ENCODE results near the gene HIVEP2. TPM values are rescaled to one million over a fixed set of nuclear protein-coding genes. Genes with fewer than 3 reads are reported as not detected.
A peak's percentile ranks its signal among the peaks of the same experiment; 100 is the strongest.

HIVEP2 gene
- total and polyA plus RNA-seq, 12 donors = 5.4 to 27.6 (median 16.4) TPM

DNA sequence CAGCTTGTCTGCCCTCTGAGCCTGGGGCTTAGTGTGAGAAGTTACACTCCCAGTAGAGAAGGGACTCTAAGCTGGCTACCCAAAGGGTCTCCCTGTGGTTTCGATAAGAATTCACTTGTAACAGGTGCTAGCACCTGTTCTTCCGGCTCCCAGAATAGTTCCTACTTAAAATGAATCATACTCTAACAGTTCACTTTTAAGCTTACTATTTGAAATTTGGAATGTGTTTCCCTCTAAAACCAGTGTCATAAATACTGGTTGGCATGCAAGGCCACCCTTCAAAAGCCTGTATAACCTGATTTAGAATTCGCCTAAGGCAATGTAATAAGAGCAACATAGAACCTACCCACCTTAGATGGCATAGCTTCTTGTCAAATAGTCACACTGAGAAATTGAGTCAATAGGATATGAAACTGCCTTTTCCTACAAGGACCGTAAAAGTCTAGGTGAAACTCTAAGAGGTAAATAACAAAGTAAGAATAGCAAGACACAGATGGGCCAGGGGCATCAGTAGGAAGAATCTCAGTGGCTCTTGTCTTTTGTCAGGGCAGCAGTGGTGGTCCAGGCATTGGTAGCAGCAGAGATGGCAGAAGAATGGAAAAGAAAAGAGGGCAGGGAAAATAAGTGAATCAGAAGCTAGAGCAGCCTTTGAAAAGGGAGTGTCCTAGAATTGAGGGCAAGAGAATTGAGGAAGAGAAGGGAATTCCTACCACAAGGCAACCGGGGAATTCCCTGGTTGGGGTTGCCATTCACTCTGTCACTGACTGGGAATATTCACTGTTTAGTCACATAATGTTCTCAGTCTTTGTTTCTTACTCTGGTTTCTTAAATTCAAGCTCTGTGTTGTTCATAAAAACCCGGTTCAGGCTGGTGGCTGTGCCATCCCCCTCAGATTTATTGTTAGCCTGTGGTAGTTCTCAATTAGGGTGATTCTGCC lies 91.5 kb downstream of the HIVEP2 start:
- Histone ChIP-seq H3K4me3 (no peak overlapping the region), H3K27ac (no peak overlapping the region), H3K4me1 (replicated peaks in 1 of 2) (peaks cover 8 to 31% of the 10 kb centered on the region in 2 donors), H3K27me3 (no peaks in the 10 kb centered on the region), H3K36me3 (replicated peaks in 1 of 2) (no peaks in the 10 kb centered on the region), H3K9me3 (replicated peaks in 1 of 3) (no peaks in the 10 kb centered on the region)
- WGBS, 4 donors = 70 to 78% (median 73%) methylated on average over 6 of the region's 6 CpGs
- DNase-seq = no peak
- intact Hi-C loops (cut with DNase I) = no loop called here
- TF ChIP-seq, protein P1, sequence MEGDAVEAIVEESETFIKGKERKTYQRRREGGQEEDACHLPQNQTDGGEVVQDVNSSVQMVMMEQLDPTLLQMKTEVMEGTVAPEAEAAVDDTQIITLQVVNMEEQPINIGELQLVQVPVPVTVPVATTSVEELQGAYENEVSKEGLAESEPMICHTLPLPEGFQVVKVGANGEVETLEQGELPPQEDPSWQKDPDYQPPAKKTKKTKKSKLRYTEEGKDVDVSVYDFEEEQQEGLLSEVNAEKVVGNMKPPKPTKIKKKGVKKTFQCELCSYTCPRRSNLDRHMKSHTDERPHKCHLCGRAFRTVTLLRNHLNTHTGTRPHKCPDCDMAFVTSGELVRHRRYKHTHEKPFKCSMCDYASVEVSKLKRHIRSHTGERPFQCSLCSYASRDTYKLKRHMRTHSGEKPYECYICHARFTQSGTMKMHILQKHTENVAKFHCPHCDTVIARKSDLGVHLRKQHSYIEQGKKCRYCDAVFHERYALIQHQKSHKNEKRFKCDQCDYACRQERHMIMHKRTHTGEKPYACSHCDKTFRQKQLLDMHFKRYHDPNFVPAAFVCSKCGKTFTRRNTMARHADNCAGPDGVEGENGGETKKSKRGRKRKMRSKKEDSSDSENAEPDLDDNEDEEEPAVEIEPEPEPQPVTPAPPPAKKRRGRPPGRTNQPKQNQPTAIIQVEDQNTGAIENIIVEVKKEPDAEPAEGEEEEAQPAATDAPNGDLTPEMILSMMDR (IDR thresholded peaks at IDR 0.05) = no peak
- no peak for TF ChIP-seq POLR2A (IDR thresholded peaks at IDR 0.05)

DNA sequence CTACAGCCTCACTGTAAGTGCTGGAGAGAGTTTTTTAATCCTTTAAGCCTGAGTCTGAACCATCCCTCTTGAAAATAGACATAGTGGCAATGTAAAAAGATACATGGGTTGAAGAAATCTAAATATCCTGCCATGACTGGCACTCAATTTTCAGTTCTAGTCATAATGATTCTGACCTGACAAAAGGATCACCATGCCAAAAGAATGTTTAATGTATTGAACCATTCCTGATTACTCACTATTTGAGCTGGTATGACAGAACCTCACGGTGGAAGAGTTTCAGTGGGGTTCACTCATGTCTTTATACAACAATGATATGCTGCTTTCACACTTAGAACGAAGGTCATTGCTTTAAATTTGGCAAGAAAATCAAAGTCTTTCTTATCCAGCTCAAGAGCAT lies 93.4 kb downstream of the HIVEP2 start:
- no peaks in the 10 kb centered on the region for H3K9me3 ChIP-seq (replicated peaks in 1 of 3)
- DNase-seq = no peak
- H3K36me3 ChIP-seq (replicated peaks in 1 of 2) = no peaks in the 10 kb centered on the region
- intact Hi-C loops (cut with DNase I) = no loop called here
- H3K4me3 ChIP-seq = no peak overlapping the region
- H3K27me3 ChIP-seq = no peaks in the 10 kb centered on the region
- TF ChIP-seq, protein P1 (IDR thresholded peaks at IDR 0.05) = no peak
- no peak for TF ChIP-seq POLR2A (IDR thresholded peaks at IDR 0.05)
- WGBS, 4 donors = 22 to 37% (median 27%) methylated on average over 2 of the region's 2 CpGs
- peak overlapping the region in 1 of 5 donors; percentile 28 for H3K27ac ChIP-seq
- peaks cover 8 to 46% of the 10 kb centered on the region in 2 donors for H3K4me1 ChIP-seq (replicated peaks in 1 of 2)

DNA sequence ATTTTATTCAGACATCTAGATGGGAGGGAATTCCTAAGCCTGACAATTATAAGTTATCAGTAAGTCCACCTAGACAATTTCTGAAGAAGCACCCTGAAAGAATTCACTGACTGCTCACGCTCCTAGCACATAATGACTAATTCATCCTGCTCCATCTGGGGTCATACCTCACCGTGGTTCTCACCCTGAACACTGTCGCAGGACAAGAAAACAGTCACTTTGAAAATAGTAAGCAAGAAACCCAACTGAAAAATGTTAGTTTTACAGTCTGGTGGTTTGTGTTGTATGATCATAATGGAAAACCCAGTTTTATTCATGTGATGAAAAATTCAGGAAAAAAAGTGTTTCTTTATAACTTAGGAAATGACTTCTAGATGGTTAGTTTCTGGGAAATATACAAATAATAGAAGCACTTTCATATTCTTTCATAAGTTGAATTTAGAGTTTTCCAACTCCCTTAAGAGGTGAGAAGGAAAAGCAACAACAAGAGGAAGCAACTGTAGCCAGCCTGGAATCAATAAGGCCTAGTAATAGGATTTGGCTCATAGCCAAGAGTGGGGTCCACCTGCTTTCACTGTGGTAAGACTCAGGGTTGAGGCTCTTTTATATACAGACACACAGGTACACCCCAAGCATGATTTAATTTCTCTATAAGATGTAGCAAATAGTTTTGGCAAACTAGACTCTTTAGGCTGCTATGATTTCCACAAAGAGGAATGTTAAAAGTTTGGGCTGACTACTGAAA lies 94.1 kb downstream of the HIVEP2 start:
- H3K27ac ChIP-seq = no peak overlapping the region
- H3K4me3 ChIP-seq = no peak overlapping the region
- 38 to 63% (median 54%) methylated on average over 3 of the region's 3 CpGs for WGBS, 4 donors
- intact Hi-C loops (cut with DNase I) = no loop called here
- peaks cover 14 to 53% of the 10 kb centered on the region in 2 donors for H3K4me1 ChIP-seq (replicated peaks in 1 of 2)
- H3K36me3 ChIP-seq (replicated peaks in 1 of 2) = no peaks in the 10 kb centered on the region
- no peaks in the 10 kb centered on the region for H3K9me3 ChIP-seq (replicated peaks in 1 of 3)
- TF ChIP-seq, protein P1 (IDR thresholded peaks at IDR 0.05) = no peak
- TF ChIP-seq POLR2A (IDR thresholded peaks at IDR 0.05) = no peak
- DNase-seq = no peak
- H3K27me3 ChIP-seq = no peaks in the 10 kb centered on the region

DNA sequence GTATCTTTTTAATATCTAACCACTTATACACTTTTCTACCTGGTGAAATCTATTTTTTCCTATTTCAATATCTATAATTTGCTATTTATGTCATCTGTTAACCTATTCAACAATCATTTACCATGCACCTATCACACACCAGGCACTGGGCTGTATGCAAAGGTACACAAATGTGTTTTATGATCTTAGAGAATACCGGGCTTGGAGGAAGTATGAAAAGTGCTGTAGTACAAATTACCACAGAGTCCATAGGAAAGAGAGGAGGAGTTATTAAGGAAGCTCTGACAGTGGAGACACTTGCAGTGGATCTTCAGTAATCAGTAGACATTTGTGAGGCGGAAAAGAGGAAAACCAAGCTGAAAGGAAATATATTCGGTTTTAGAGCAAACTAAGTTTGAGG lies 96.0 kb downstream of the HIVEP2 start:
- TF ChIP-seq, protein P1 (IDR thresholded peaks at IDR 0.05) = no peak
- no peak for TF ChIP-seq POLR2A (IDR thresholded peaks at IDR 0.05)
- intact Hi-C loops (cut with DNase I) = no loop called here
- H3K4me1 ChIP-seq (replicated peaks in 1 of 2) = peaks cover 22 to 72% of the 10 kb centered on the region in 2 donors

More for the DNA sequence above, 96.0 kb downstream of the HIVEP2 start:
- no peak for DNase-seq
- H3K27ac ChIP-seq = no peak overlapping the region
- no peaks in the 10 kb centered on the region for H3K36me3 ChIP-seq (replicated peaks in 1 of 2)
- no peaks in the 10 kb centered on the region for H3K9me3 ChIP-seq (replicated peaks in 1 of 3)
- H3K4me3 ChIP-seq = no peak overlapping the region
- H3K27me3 ChIP-seq = no peaks in the 10 kb centered on the region
- WGBS, 4 donors = 82 to 84% (median 83%) methylated on average over 3 of the region's 3 CpGs
